H9 (cell line): Measurements from ENCODE around the gene ACBD3. TPM values are rescaled to one million over a fixed set of nuclear protein-coding genes. Genes with fewer than 3 reads are reported as not detected.
"Not testable (repeated sequence)": the region's sequence is repeated elsewhere in the genome, so short reads cannot be mapped to it uniquely, and the experiment has no call there.

Experiments used
- DNase-seq: peaks from one replicate; pipeline ENCODE4 v3.0.0-alpha.2; 2017
- H2AFZ ChIP-seq: one replicate; pipeline ENCODE4 v1.6.1; 2013; ENCODE audit warnings: mild to moderate bottlenecking, low read length, control low read depth, moderate library complexity
- H2AK5ac ChIP-seq: 2 replicates; pipeline ENCODE4 v1.6.1; 2013; ENCODE audit warnings: low read length, control low read depth, mixed read lengths; ENCODE audit not compliant: insufficient read length
- H2BK120ac ChIP-seq: one replicate; pipeline ENCODE4 v1.6.1; 2013; ENCODE audit warnings: low read depth, mild to moderate bottlenecking, low read length, control low read depth, inconsistent platforms; ENCODE audit not compliant: poor library complexity, severe bottlenecking
- H2BK12ac ChIP-seq: 2 replicates; pipeline ENCODE4 v1.6.1; 2013; ENCODE audit warnings: low read length, control low read depth, mixed read lengths, low read depth; ENCODE audit not compliant: insufficient read length
- H2BK15ac ChIP-seq: 2 replicates; pipeline ENCODE4 v1.6.1; 2013; ENCODE audit warnings: low read depth, low read length, control low read depth
- H2BK20ac ChIP-seq: one replicate; pipeline ENCODE4 v1.6.1; 2013; ENCODE audit warnings: low read depth, mild to moderate bottlenecking, low read length, control low read depth, inconsistent platforms; ENCODE audit not compliant: poor library complexity, severe bottlenecking
- H2BK5ac ChIP-seq: 2 replicates; pipeline ENCODE4 v1.6.1; 2013; ENCODE audit warnings: low read length, control low read depth, mixed read lengths; ENCODE audit not compliant: insufficient read length
- H3K14ac ChIP-seq: 2 replicates; pipeline ENCODE4 v1.6.1; 2013; ENCODE audit warnings: low read length, control low read depth; ENCODE audit not compliant: insufficient read depth
- H3K18ac ChIP-seq: 2 replicates; pipeline ENCODE4 v1.6.1; 2013; ENCODE audit warnings: low read depth, mild to moderate bottlenecking, mixed read lengths, low read length, control low read depth; ENCODE audit not compliant: insufficient read length
- H3K23ac ChIP-seq: 2 replicates; pipeline ENCODE4 v1.6.1; 2013; ENCODE audit warnings: low read length, control low read depth, mixed read lengths, low read depth; ENCODE audit not compliant: insufficient read length
- H3K23me2 ChIP-seq: 2 replicates; pipeline ENCODE4 v1.6.1; 2013; ENCODE audit warnings: low read depth, mild to moderate bottlenecking, mixed read lengths, low read length, control low read depth; ENCODE audit not compliant: insufficient read length, poor library complexity, severe bottlenecking
- H3K27ac ChIP-seq: 2 replicates; pipeline ENCODE4 v1.5.1; 2013; ENCODE audit warnings: low read length, control low read depth, mixed read lengths, low read depth; ENCODE audit not compliant: insufficient read length
- H3K27me3 ChIP-seq: 2 replicates; pipeline ENCODE4 v1.6.1; 2013; ENCODE audit warnings: low read length, control low read depth, inconsistent platforms; ENCODE audit not compliant: insufficient read depth
- H3K4ac ChIP-seq: 2 replicates; pipeline ENCODE4 v1.6.1; 2013; ENCODE audit warnings: low read depth, mild to moderate bottlenecking, control low read depth, inconsistent platforms, low read length, moderate library complexity
- H3K4me1 ChIP-seq: 2 replicates; pipeline ENCODE4 v1.6.1; 2013; ENCODE audit warnings: low read length, control low read depth, inconsistent platforms; ENCODE audit not compliant: insufficient read depth
- H3K4me2 ChIP-seq: 2 replicates; pipeline ENCODE4 v1.6.1; 2013; ENCODE audit warnings: low read length, control low read depth, mixed read lengths; ENCODE audit not compliant: insufficient read length, insufficient read depth
- H3K56ac ChIP-seq: 2 replicates; pipeline ENCODE4 v1.6.1; 2013; ENCODE audit warnings: low read depth, mild to moderate bottlenecking, mixed read lengths, low read length, control low read depth; ENCODE audit not compliant: insufficient read length
- H3K79me1 ChIP-seq: 2 replicates; pipeline ENCODE4 v1.6.1; 2013; ENCODE audit warnings: low read depth, mild to moderate bottlenecking, moderate library complexity, low read length, control low read depth, inconsistent platforms; ENCODE audit not compliant: insufficient read depth, poor library complexity, severe bottlenecking
- H3K79me2 ChIP-seq: 2 replicates; pipeline ENCODE4 v1.6.1; 2013; ENCODE audit warnings: low read length, control low read depth, inconsistent platforms; ENCODE audit not compliant: insufficient read depth
- H3K9ac ChIP-seq: 2 replicates; pipeline ENCODE4 v1.6.1; 2013; ENCODE audit warnings: low read length, control low read depth, mixed read lengths; ENCODE audit not compliant: insufficient read length; ENCODE audit errors: extremely low read depth
- H3K9me3 ChIP-seq: one replicate; pipeline ENCODE4 v1.6.1; 2013; ENCODE audit warnings: low read depth, low read length, inconsistent platforms; ENCODE audit not compliant: control insufficient read depth
- H3T11ph ChIP-seq: one replicate; pipeline ENCODE4 v1.6.1; 2013; ENCODE audit warnings: mild to moderate bottlenecking, low read length, control low read depth, inconsistent platforms
- H4K20me1 ChIP-seq: one replicate; pipeline ENCODE4 v1.6.1; 2013; ENCODE audit not compliant: control insufficient read depth, insufficient read length, insufficient read depth
- H4K5ac ChIP-seq: 2 replicates; pipeline ENCODE4 v1.6.1; 2013; ENCODE audit warnings: low read depth, mild to moderate bottlenecking, mixed read lengths, low read length, control low read depth; ENCODE audit not compliant: insufficient read length
- H4K8ac ChIP-seq: replicated peaks from 2 replicates; pipeline ENCODE4 v1.6.1; 2013; ENCODE audit warnings: low read length, control low read depth, mixed read lengths, low read depth; ENCODE audit not compliant: insufficient read length
- H4K91ac ChIP-seq: 2 replicates; pipeline ENCODE4 v1.6.1; 2013; ENCODE audit warnings: low read depth, mild to moderate bottlenecking, moderate library complexity, mixed read lengths, low read length, control low read depth; ENCODE audit not compliant: insufficient read length
- H3K27ac Mint-ChIP-seq, 3 experiments: 2 replicates in 2 of 3; 3 replicates in 1 of 3; pipeline ENCODE4 v1.8.0; 2020 to 2021; ENCODE audit warnings: mixed read lengths in 3 of 3, mild to moderate bottlenecking in 1 of 3, moderate library complexity in 1 of 3
- H3K27me3 Mint-ChIP-seq: 2 replicates; pipeline ENCODE4 v1.8.0; 2021; ENCODE audit warnings: low read depth, mild to moderate bottlenecking, moderate library complexity, mixed read lengths
- H3K36me3 Mint-ChIP-seq, 3 experiments: 2 replicates in 2 of 3; 3 replicates in 1 of 3; pipeline ENCODE4 v1.8.0; 2020 to 2021; ENCODE audit warnings: low read depth in 3 of 3, mixed read lengths in 3 of 3; ENCODE audit not compliant: insufficient read depth in 1 of 3
- H3K4me1 Mint-ChIP-seq, 2 experiments: 2 replicates each; pipeline ENCODE4 v1.8.0; 2020; ENCODE audit warnings: mixed read lengths in 2 of 2
- H3K4me3 Mint-ChIP-seq, 2 experiments: 2 replicates in 1 of 2; 3 replicates in 1 of 2; pipeline ENCODE4 v1.8.0; 2020 to 2021; ENCODE audit warnings: mild to moderate bottlenecking in 2 of 2, mixed read lengths in 2 of 2, moderate library complexity in 1 of 2
- H3K9me3 Mint-ChIP-seq, 2 experiments: 2 replicates in 1 of 2; 3 replicates in 1 of 2; pipeline ENCODE4 v1.8.0; 2020; ENCODE audit warnings: mild to moderate bottlenecking in 2 of 2, mixed read lengths in 2 of 2, moderate library complexity in 1 of 2
- CTCF ChIP-seq: fragments of 200-600 bp; sonication (generic); conservative IDR thresholded peaks from 3 replicates; pipeline ENCODE4 v1.8.0; 2021; ENCODE audit warnings: antibody characterized with exemption, mild to moderate bottlenecking
- WGBS: extraction: QIAGEN DNeasy Blood & Tissue Kit; methylation state at CpG from one replicate; pipeline ENCODE4 v1.1.7; 2013; ENCODE audit warnings: missing lambda C conversion rate, low lambda C conversion rate, mixed read lengths; ENCODE audit not compliant: insufficient read length; ENCODE audit errors: extremely low coverage; 5-methylcytosine and 5-hydroxymethylcytosine counted together
- total RNA-seq: library from RNA; stranded (reverse); gene quantifications from 2 replicates; pipeline ENCODE4 v1.2.1, GENCODE V29; 2021

ACBD3 gene
- total RNA-seq, 1 experiment from 2014 or later = 30.8 TPM

DNA sequence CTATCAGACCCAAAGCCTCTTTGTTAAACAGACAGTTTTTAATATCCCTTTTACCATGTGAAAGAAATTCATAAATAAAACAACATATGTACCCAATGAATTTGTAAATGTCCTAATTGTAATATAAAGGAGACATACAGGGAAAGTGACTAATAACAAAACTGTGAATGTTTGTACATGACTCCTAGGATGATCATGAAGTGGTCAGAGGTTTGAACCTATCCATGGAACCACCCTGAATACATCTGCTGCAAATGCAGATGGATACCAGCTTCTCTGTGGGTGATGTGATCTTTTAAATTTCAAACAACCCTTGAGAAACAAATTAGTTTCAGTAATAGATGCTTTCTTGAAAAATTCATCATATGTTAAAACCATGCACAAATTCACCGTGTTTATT lies 16.7 kb upstream of the ACBD3 start:
- H2BK5ac ChIP-seq = no peak overlapping the region
- no peaks in the 10 kb centered on the region for H3K79me1 ChIP-seq
- H3T11ph ChIP-seq = no peak overlapping the region
- H3K79me2 ChIP-seq = no peaks in the 10 kb centered on the region
- no peak overlapping the region for H2AK5ac ChIP-seq
- no peak overlapping the region for H2AFZ ChIP-seq
- H3K23me2 ChIP-seq = no peaks in the 10 kb centered on the region
- H2BK20ac ChIP-seq = no peak overlapping the region
- no peak for TF ChIP-seq CTCF
- DNase-seq = no peak
- Mint-ChIP-seq H3K36me3 (no peaks in the 10 kb centered on the region), H3K27ac (no peak overlapping the region), H3K9me3 (no peaks in the 10 kb centered on the region), H3K27me3 (peaks cover 4% of the 10 kb centered on the region), H3K4me3 (no peak overlapping the region), H3K4me1 (peaks cover 9 to 16% of the 10 kb centered on the region in 2 experiments)
- no CpG with 5 or more reads among the region's 1 CpG for WGBS
- no peak overlapping the region for H3K14ac ChIP-seq
- no peak overlapping the region for H3K56ac ChIP-seq
- H2BK12ac ChIP-seq = no peak overlapping the region
- no peaks in the 10 kb centered on the region; the same call in 1 of the 2 replicates for H3K27me3 ChIP-seq
- no peak overlapping the region for H4K5ac ChIP-seq
- H3K9ac ChIP-seq = no peak overlapping the region
- no peaks in the 10 kb centered on the region for H3K9me3 ChIP-seq
- H4K20me1 ChIP-seq = no peaks in the 10 kb centered on the region
- H3K27ac ChIP-seq = no peak overlapping the region
- no peak overlapping the region for H3K23ac ChIP-seq
- H4K91ac ChIP-seq = no peak overlapping the region
- H2BK120ac ChIP-seq = no peak overlapping the region
- H3K4ac ChIP-seq = no peak overlapping the region
- H2BK15ac ChIP-seq = no peak overlapping the region
- no peaks in the 10 kb centered on the region; the same call in 1 of the 2 replicates for H3K4me1 ChIP-seq
- no peak overlapping the region for H3K18ac ChIP-seq
- no peak overlapping the region for H4K8ac ChIP-seq
- no peak overlapping the region for H3K4me2 ChIP-seq

DNA sequence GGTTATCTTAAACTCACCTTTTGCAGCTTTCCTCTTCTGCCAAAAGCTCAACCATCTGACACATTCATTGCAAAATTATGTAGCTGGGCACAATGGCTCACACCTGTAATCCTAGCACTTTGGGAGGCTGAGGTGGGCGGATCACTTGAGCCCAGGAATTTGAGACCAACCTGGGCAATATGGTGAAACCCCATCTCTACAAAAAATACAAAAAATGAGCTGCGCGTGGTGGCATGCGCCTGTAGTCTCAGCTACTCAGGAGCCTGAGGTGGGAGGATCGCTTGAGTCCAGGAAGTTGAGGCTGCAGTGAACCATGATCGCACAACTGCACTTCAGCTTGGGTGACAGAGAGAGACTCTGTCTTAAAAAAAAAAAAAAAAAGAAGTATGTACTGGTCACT lies 16.1 kb upstream of the ACBD3 start:
- not testable (repeated sequence) for H3K27me3 Mint-ChIP-seq, H3K9ac ChIP-seq, H3K9me3 ChIP-seq, H3K79me1 ChIP-seq, H3K4me2 ChIP-seq, H3K56ac ChIP-seq, H3K4me1 ChIP-seq, H2BK5ac ChIP-seq, H3K27ac Mint-ChIP-seq, H2BK20ac ChIP-seq, H3K9me3 Mint-ChIP-seq, H3K18ac ChIP-seq, H2BK12ac ChIP-seq, H2BK120ac ChIP-seq, H4K8ac ChIP-seq, H4K5ac ChIP-seq, H3K4ac ChIP-seq, H4K91ac ChIP-seq, H3K36me3 Mint-ChIP-seq, H3K4me3 Mint-ChIP-seq, DNase-seq, H3K27me3 ChIP-seq, H3K23ac ChIP-seq, H3K23me2 ChIP-seq, H2BK15ac ChIP-seq, H2AFZ ChIP-seq, H4K20me1 ChIP-seq, H3K79me2 ChIP-seq, H3K27ac ChIP-seq, H3K14ac ChIP-seq, H2AK5ac ChIP-seq, H3T11ph ChIP-seq
- peaks cover 9 to 16% of the 10 kb centered on the region in 2 experiments for H3K4me1 Mint-ChIP-seq
- WGBS = no CpG with 5 or more reads among the region's 6 CpGs
